ENCODE results near the gene CYFIP1.

CYFIP1 gene

DNA sequence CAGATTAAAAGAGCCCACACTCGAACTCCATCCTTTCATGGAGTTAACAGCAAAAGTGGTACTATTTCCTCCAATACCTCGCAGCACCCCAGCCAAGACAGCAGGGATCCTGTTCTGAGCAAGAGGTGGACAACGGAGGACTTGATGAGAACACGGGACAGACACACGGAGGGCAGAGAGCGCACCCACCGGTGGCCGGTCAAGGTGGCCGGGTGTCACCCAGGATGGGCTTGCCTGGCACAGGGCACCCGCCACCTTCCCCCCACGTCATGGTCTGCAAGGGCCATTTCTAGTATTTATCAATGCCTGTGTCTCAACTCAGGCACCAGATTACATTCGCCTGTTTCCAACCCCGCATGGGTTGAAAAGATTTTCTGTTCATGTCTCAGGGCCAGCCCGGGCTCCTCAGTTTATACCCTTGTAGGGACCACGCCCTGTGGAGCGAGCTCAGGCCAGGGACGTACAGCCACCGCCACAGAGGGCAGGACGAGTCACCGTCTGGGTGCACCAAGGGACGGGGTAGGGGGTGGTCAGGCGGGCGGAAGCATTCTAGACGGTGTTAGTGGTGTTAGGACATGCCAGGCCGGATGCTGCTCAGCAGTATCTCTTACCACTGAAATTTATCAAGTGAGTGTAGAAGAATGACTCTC lies 64.2 kb downstream of the CYFIP1 start:
- no peak for DNase-seq

DNA sequence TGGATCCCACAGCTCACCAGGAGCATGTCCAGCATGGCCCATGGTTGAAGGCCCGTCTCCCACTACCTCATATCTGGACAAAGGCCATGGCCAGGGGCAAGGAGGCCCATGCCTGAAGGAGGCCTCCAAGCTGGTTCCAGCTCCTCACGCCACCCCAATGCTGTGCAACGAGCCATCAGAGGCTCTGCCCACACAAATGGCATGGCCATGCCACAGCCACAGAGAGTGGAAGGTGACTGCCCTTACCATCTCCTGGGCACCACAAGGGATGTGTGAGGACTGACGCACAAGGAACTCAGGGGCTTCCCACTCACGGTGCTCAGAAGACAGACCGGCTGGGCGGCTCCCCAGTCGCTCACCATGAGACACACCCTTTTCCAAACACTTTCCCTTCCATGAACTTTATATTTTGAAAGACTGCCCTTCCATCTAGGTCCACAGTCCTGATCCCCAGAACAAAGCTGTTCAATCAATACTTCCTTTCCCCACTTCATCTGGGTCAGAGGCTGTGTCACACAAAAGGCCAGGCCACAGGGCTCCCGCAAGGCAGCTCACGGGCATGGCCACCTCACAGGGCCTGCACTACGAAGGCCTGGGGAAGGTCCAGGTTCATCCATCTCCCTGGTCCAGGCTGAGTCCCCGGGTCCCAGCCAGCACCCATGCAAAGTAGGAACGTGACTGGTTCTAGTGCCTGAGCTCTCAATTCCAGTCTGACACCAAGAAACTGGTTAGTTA lies 66.4 kb downstream of the CYFIP1 start:
- no peak for DNase-seq

DNA sequence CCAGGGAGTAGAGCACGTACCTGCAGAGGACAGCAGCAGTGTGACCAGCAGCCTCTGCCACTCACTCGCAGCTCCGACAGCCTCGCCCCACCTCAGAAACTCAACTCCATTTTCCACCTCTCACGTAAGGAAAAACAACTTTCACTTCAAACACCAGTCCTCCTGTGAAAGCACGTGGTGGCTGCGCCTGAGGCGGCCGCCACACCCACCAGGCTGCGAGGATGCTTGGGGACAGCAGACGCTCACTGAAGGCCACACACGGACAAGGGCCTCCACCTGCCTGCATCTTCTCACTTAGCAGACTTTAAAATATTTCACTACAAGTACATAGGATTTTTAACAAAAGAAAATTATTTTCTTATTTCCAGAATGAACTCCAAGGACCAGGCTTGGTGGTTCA lies 67.9 kb downstream of the CYFIP1 start:
- no peak for DNase-seq

DNA sequence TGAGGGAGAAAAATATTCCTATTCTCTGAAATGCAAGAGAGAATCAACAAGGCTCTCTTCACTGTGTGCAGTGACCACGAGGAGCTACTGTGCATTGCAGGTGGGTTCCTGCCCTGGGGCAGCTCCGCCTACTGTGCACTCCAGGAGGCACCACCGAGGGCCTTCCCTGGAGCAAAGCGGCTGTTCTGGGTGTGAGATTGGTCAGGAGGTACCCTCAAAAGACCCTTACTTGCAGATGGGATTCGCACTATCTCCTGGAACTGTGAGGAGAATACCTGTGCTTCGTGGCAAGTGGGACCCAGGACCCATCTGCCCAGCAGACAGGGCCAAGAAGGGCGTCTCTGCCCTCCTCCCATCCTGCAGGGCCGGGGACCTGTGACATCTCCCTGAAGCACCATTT lies 68.9 kb downstream of the CYFIP1 start:
- DNase-seq = no peak

DNA sequence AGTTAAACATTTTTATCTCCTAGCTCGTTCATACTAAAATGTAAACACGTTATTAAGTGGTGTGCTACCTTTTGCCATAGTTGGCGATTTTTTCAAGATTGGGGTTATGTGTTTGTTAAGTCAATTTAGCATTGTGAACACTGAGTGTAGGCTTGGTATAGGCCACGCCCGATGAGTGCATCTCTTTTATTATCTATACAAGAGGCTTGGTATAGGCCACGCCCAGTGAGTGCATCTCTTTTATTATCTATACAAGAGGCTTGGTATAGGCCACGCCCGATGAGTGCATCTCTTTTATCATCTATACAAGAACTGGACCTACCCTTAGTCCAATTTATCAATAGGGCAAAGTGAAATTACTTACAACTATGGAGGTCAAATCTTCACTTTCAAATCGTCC lies 71.3 kb downstream of the CYFIP1 start:
- DNase-seq = no peak

DNA sequence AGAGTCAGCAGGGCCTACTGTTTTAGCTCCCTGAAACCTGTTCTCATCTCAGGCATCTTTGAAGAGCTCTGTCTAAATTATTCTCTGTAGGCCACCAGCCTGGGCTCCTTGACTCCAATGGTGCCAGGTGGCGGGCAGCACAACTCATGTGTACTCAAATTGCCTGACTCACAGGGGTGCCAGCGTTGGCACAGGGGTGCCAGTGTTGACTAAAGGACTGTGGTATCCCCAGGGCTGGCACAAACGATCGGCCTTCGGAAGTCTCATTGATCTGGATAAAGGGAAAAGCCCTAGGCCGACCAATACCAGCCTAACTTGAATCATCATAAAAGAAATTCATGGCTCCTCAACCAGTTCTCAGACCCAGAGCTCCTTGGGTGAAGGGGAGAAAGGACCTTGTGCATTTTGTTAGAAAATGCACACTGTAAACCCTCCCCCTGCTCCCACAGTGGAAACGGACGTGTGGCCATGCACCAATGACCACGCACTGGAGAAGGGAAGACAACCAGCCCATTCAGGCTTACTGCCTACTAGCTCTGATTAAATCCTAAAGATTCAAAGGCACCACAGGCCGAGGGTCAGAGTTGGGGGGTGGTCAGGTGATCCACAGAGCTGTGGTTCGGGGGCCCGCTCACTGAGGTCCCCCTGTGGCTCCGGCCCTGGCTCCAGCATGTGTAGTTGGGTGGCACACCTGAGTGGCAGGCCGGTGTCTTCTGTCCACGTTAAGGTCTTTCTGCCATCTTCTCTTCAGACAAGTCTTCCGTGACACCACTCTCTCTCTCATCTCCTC lies 72.8 kb downstream of the CYFIP1 start:
- no peak for DNase-seq

DNA sequence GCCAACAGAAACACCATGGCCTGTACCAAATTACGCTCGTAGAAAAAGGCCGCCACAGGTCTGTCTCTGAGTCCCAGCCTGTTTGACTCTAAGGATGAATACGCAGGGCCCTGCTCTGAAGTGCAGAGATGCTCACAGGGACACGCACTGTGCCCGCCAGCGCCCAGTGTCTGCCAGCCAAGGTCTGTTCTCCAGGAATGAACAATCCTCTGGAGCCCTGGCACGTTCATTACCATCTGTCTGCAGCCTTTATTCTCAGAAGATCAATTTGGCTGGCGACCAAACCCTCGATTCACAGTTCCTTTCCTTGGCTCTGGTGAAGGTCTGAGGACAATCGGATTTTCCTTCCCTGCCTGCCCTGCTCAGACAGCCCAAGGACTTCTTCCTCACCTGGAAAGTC lies 75.4 kb downstream of the CYFIP1 start:
- no peak for DNase-seq

DNA sequence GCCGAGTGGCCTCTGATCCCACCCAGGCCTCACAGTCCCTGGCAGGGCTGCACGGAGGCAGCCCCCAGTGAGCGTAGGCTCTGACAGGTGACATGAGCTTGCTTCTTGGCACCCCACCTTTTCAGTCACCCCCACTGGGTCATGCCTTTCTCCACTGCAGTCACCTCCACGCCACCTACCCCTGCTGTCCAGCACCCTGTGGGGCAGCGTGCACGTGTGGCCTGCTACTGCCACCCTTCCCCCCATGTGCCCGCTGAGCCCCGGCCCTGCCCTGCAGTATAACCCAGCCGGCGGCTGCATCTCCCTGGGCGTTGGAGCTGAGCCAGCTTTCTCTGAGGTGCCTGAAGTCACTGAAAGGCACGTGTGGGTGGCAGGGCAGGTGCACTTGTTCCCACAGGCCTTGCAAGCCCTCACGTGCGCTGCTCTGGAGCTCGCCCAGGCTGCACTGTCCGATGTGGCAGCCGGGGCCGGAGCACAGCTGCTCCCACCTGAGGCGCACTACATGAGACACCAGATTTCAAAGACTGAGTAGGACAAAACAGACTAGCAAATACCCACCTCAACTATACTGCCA lies 76.1 kb downstream of the CYFIP1 start:
- no peak for DNase-seq

DNA sequence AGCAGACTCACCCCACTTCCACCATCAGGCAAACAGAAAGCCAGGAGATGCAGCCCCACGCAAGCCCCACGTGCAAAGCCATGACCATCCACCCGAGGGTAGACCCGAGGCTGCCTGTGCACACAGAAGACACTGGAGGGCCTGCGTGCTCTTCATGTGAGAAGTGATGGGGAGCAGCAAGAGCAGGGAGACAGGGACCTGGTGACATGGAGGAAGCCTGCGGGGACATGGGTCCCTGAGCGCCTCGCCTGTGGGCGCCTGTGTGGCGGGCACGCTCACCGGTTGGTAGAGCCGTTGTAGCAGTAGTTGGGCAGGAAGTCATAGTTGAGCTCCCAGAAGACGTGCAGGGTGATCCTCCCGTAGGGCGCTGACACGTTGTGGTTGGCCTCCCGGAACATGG lies 76.7 kb downstream of the CYFIP1 start:
- no peak for DNase-seq

DNA sequence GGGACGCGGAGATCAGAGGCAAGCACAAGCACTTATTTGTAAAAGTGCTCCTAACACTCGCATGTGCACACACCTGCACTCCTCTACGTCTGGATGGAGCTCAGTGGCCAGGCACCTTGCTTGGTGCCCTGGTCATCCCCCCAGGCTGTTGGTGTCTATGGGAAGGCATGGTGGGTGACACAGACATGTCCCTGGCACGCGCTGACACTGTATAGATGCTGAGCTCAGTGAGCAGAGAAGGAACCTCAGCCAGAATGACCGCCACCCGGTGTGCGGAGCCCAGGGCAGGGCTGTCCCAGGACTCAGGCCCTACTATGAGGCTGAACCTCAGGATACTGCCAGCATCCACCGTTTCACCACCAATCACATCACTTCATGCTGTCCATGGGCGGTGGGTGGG lies 77.2 kb downstream of the CYFIP1 start:
- DNase-seq = no peak

DNA sequence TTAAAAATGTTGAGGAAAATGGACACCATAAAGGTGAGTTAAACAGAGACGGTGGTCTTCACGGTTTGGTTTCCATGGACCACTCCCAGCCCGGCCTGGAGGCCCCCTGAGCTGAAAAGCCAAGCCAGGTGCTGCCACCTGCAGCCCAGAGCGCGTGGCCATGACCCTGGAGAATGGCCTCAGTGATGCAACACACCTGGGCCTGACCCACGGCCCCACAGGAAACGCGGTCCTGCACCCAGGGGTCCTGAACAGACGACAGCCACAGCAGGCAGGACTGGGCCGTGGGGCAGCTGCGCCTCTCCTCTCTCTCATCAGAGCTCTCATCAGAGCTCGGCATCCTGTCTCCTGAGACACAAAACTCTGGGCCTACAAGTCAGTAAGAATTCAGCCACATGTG lies 77.6 kb downstream of the CYFIP1 start:
- DNase-seq = no peak

DNA sequence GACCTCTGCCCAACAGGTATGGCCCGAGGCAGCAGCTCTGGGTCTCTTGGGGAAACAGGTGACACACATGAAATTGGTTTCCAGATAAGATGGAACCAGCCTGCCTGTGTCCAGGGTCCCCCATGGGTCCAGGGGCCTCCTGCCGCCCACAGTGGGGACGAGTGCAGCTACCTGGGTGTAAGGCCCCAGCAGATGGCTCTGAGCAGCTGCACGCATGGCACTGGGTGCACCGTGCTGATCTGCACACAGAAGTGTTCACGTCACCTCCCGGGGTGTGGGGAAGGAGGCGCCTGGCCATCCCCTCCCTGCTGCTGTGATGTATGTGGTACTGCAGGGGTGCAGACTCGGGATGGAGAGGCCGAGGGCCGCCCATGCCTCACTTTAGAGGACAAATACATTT lies 78.1 kb downstream of the CYFIP1 start:
- DNase-seq = no peak

DNA sequence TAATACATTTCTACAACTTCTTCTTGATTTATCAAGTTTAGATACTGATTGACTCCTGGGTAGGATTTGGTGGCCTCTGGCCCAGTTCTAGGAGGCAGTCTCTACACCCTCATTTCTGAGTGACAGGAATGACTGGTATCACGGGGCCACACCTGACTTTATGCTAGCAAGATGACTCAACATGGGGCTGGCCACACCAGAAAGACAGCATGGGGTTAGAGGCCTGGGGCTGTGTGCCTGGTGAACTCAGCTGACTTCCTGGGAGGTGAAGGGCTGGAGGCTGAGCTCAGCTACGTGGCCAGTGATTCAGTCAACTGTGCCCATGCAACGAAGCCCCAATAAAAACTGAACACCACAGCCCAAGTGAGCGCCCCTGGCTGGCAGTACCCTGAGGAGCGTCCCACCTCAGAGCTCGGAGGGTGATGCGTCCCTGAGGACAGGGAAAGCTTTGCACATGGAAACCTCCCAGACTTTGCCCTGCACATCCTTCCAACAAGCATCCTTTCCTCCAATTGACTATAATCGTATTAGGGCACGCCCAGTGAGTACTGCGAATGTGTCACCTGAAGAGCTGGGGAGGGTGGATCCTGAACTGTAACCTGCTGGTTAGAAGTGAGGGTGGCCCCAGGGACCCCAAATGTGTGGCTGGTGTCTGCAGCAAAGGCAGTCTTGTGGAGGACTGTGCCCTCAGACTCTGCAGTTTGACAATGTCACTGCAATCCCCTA lies 84.5 kb downstream of the CYFIP1 start:
- no peak for DNase-seq

DNA sequence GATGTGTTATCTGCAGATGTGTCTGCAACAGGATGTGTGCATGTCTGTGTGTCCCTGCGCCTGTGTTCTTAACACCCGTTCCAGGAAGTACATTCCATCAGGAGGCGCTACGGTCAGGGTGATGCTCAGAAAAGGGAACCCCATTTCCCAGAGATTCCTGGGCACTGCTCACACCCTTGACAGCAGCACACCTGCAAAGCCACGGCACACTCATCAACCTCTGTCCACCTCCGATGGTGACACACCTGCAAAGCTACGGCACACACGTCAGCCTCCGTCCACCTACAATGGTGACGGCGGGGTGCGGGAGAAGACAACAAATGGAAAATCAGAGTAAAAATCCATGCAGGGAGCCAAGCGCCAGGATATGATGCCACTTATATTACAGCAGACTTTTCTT lies 86.3 kb downstream of the CYFIP1 start:
- no peak for DNase-seq

DNA sequence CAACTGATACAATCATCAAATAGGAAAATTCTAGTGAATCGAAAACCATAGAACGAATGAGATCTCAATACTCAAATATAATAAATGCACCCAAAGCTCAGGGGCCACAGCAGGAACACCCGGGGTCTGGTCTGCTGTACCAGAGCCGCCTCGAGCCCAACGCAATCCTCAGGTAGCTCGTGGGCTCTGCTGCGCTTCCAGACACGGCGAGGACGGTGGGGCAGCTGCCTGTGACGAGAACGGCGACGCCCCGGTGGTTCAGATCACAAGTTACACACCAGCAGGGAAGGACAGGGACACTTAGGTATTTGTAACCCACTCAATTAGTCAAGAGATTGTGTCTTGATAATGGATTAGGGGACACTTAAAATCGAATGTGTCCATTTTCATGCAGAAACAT lies 87.1 kb downstream of the CYFIP1 start:
- no peak for DNase-seq

DNA sequence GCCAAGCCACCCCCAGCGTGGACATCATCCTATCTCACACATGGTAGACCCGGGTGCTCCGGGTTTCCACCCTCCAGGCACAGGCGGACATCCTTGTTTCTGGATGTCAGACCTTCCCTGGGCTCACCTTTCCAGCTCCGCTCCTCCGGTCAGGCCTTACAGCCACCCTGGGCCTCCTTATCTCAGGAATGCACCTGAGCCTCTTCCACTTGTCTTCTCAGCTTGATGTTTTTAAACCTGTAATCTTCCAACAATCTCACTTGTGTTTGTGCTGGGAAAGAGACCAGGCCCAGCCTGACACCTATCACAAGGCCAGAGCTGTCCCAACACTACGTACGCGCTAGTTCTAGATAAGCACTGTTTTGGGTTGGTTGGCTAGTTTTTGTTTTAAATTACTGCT lies 87.8 kb downstream of the CYFIP1 start:
- no peak for DNase-seq

DNA sequence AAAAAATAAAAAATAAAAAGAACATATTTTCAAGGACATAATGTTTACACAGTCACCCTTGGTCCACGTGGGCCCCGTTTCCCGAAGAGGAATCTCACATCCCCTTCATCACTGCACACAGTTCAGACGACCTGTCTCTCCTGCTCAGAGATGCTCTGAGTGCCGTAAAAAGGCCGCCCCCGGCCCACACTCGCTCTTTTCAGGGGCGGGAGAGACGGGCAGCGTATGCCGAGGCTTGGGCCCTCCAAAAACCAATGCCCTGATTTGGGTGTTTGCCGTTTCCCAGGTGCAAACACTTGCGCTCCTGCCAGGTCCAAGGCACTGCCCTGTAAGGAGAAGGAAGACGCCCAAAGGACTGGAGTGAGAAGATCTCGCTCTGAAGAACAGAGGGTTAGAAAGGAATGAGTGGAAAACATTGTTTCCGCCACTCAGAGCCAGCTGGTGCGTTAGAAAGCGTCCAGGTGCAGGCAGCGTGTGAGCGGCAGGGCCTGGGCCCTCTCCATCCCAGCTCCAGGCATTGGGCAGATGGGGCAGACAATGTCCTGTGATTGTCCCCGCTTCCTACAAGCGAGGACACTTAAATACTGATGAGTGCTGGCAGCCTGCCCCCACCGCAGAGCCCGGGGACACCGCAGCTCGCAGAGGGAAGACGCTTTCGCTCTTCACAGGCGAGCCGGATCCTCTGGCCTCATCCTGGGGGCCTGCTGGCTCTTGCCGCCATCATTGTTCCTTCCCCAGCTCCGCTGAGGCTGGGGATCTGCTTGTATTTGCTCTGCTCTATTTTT lies 88.5 kb downstream of the CYFIP1 start:
- DNase-seq = no peak

DNA sequence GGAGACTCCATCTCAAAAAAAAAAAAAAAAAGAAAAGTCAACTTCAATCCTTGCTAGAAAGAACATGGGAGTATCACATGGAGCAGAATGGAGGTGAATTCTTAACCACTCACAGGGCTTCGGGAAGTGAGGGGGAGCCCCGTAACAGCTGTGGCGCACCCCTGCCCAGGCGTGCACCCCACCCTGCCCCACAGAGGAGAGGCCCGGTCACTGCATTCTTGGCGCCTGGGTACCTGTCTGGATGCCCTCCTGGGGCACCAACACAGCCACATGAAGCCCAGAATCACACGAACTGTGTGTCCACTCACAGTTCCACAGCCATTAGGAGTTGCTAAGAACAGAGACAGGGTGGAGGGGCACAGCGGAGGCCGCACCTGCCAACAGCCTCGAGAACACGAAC lies 89.9 kb downstream of the CYFIP1 start:
- no peak for DNase-seq

DNA sequence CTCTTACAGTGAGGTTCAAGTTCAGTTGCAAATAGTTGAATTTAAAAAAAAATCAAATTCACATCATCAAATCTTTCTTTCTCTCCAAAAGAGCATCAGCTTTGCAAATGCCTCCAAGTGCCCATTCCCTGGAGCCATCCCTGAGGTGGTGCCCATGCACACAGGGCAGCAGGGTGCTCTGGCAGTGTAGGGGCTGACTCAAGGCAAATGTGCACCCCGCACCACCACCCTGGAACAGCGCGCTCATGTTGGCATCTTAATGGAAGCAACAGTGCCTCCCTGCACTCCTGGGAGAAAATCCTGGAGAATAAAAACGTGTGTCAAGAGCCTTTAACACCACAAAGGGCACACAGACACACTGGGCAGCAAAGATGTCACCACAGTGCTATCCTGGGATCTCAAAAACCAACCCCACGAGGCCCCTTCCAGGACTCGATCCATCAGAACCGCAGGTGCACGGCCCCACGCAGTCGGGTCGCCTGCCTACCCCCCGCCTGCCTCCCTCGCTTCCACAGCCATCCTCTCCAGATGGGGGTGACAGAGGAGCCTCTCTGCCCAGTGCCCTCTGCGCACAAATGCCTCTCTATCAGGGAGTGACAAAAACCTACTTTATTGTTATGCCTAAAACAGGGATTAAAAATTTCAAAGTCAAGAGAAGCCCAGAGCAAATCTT lies 90.9 kb downstream of the CYFIP1 start:
- DNase-seq = no peak

DNA sequence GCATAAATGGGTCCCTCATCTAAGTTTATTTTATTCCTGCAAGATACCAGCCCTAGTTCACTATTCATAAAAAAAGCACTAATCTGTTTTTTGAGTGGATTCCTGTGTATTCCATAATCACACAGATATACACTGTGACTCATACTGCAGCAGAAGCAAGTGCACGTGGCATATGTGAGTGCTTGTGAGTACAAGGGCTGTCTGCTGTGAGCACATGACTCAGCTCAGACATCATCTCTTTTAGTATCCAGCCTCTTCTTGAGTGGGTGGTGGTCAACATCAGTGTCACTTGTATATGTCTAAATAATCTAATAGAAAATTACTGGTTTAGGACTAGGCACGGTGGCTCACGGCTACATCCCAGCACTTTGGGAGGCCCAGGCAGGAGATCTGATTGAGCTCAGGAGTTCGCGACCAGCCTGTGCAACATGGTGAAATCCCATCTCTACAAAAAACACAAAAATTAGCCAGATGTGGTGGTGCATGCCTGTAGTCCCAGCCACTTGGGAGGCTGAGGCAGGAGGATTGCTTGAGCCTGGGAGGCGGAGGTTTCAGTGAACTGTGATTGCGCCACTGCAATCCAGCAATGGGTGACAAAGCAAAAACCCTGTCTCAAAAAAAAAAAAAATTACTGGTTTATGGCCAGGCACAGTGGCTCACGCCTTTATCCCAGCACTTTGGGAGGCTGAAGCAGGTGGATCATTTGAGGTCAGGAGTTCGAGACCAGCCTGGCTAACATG lies 91.9 kb downstream of the CYFIP1 start:
- DNase-seq = no peak

Measured in stimulated activated naive CD4-positive, alpha-beta T cell treated with Interleukin-2 at 50 U/mL for 16 hours (primary cell).